GM12875 (cell line): ENCODE results near the gene PDCD7.
A peak's percentile ranks its signal among the peaks of the same experiment; 100 is the strongest.
"Not testable (repeated sequence)": the region's sequence is repeated elsewhere in the genome, so short reads cannot be mapped to it uniquely, and the experiment has no call there.

Experiments used
- H3K4me3 ChIP-seq: one replicate; pipeline ENCODE4 v1.5.1; 2011; ENCODE audit warnings: low read depth, low read length, control low read depth
- CTCF ChIP-seq: IDR thresholded peaks from 2 replicates; pipeline ENCODE4 v1.5.1; 2011; ENCODE audit warnings: low read depth, mild to moderate bottlenecking, control low read depth, inconsistent platforms, low read length, moderate library complexity, borderline replicate concordance; ENCODE audit not compliant: insufficient read depth

PDCD7 gene

DNA sequence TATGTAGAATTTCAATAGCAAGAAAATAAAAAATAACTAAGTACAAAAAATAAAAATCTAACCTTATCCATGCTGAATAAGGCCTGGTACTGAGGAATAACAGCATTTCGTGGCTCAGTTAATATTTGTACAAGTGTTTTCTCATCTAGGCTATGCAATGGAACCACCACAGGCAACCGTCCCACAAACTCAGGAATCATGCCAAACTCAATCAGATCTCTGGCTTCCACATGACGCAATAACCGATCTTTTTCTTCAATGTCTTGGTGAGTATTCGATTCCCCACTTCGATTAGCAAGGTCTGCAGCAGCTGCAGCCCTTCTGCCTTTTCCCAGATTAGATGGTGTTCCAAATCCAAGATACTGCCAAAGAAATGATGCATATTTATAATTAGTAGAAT, 21.1 kb upstream of the PDCD7 start:
- no peak overlapping the region for H3K4me3 ChIP-seq
- TF ChIP-seq CTCF = no peak

GRCh38 chr15:65147902-65148301, 14.3 kb upstream of the PDCD7 start:
- no peak for TF ChIP-seq CTCF
- no peak overlapping the region for H3K4me3 ChIP-seq

DNA sequence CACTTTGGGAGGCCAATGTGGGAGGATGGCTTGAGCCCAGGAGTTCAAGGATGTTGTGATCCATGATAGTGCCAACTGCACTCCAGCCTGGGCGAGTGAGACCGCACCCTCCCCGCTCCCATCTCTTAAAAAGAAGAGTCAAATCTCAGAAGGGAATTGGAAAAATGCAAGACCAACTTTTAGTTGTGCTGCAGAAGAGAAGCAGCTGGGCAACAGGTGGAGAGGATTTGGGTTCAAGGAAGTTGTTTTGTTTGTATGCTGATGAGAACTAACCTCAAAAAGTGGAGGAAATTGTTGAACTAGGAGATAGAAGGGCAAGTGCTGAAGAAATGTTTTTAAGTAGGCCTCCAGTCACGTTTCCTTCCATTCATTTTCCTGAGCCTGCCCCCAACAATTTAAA, 12.8 kb upstream of the PDCD7 start:
- H3K4me3 ChIP-seq = no peak overlapping the region
- TF ChIP-seq CTCF = no peak

DNA sequence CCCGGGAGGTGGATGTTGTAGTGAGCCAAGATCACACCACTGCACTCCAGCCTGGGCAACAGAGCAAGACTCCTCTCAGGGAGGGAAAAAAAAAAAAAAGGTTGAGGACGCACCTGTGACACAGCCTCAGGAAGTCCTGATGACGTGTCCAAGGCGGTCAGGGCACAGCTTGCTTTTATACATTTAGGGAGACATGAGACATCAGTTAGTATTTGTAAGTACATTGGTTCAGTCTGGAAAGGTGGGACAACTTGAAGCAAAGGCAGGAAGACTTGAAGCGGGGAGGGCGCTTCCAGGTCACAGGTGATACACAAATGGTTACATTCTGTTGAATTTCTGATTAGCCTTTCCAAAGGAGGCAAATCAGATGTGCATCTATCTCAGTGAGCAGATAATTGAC, 5.0 kb upstream of the PDCD7 start:
- H3K4me3 ChIP-seq = not testable (repeated sequence)

GRCh38 chr15:65137893-65138292, 4.3 kb upstream of the PDCD7 start:
- not testable (repeated sequence) for H3K4me3 ChIP-seq

DNA sequence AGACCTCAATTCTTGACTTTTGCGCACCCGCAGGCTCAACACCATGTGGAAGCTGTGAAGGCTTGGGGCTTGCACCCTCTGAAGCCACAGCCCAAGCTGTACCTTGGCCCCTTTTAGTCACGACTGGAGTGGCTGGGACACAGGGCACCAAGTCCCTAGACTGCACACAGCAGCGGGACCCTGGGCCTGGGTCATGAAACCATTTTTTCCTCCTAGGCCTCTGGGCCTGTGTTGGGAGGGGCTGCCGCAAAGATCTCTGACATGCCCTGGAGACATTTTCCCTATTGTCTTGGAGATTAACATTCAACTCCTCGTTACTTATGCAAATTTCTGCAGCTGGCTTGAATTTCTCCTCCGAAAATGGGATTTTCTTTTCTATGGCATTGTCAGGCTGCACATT, 3.5 kb upstream of the PDCD7 start:
- H3K4me3 ChIP-seq = not testable (repeated sequence)

DNA sequence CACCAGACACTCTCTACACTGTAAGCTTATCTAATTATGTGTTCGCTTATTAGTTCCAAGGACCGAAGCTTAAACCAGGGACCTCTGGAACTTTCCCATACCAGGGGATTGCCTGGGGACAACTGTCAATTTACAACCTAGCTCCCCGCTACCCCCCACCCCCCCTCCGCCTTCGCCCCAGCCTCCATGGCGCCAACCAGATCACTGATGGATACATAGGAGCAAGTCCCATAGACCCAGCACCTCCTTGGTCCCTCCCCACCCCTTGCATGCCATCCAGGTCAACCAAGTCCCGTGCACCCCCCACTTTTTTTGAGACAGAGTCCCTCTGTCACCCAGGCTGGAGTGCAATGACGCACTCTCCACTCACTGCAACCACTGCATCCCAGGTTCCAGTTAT, 930 bp upstream of the PDCD7 start:
- no peak overlapping the region for H3K4me3 ChIP-seq

DNA sequence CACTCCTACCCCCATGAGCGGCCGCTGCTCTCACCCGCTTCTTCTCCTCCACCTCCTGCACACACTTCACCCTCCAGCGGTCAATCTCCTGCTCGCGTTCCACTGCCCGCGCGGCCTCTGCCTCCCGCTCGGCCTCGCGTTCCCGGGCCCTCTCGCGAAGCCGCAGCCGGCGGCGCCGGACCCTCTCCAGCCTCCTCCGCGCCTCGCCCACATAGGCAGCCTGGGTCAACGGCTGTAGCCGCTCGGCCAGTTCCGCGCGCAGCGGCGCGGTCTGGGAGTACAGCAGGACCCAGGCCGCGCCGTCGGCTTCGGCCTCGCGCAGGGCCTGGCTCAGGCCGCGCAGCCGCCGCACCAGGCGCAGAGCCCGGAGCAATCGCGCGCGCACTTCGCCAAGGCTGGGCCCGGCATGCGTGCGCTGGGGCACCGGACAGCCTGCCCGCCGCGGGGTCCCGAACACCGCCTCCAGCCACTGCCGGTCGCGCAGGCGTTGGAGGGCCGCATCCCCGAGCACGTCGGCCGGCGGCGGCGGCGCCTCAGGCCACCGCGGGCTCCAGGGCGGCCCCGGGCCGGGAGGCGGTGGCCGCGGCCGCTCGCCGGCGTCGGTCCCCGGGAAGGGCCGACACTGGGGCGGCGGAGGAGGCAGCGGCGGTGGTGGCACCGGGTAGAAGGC, 595 bp downstream of the PDCD7 start:
- H3K4me3 ChIP-seq = peak overlapping the region; percentile 89
- no peak for TF ChIP-seq CTCF

More for the DNA sequence above, 930 bp upstream of the PDCD7 start:
- TF ChIP-seq CTCF = no peak

GRCh38 chr15:65130941-65131340, 2.7 kb downstream of the PDCD7 start:
- TF ChIP-seq CTCF = no peak
- H3K4me3 ChIP-seq = no peak overlapping the region
